Myocyte (in vitro differentiated cells): ENCODE measurements around the gene PADI6. TPM values are rescaled to one million over a fixed set of nuclear protein-coding genes. Genes with fewer than 3 reads are reported as not detected.
A peak's percentile ranks its signal among the peaks of the same experiment; 100 is the strongest.
"Not testable (repeated sequence)": the region's sequence is repeated elsewhere in the genome, so short reads cannot be mapped to it uniquely, and the experiment has no call there.

Experiments used
- DNase-seq: peaks from one replicate; pipeline ENCODE4 v3.0.0-alpha.2; 2012; ENCODE audit warnings: low read depth
- total RNA-seq: library from RNA; depleted of rRNA; stranded (reverse); fragments of >200 nt; gene quantifications from 2 replicates; pipeline ENCODE4 v1.2.3, GENCODE V29; 2014

PADI6 gene
- total RNA-seq, 1 donor from 2014 or later, result not detected

DNA sequence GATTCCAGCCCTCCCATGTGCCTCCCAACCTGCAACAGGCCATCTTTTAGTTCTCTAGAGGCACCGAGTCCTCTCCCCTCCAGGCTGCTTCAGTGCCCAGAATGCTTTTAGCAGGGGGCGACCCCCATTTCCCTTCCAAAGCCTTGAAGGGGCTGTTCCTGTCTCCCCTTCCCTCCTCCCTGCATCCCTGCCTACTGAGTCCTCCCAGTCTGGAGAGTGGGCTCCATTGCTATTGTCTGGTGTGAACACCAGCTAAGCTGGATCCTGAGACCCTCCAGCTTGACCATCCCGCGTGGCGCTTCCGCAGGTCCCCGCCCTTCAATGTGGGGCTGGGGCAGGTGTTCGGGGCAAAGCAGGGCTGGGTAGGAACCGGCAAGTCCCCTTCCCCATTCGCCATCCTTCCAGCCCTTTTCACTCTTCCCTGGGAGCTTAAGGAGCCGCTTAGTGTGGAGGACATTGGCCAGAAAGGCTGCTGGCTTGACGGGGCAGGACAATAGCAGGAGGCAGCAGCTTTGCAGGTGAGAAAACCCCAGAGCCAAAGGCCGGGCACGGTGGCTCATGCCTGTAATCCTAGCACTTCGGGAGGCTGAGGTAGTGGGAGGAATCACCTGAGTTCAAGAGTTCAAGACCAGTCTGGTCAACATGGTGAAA lies 32.2 kb downstream of the PADI6 start:
- no peak for DNase-seq

DNA sequence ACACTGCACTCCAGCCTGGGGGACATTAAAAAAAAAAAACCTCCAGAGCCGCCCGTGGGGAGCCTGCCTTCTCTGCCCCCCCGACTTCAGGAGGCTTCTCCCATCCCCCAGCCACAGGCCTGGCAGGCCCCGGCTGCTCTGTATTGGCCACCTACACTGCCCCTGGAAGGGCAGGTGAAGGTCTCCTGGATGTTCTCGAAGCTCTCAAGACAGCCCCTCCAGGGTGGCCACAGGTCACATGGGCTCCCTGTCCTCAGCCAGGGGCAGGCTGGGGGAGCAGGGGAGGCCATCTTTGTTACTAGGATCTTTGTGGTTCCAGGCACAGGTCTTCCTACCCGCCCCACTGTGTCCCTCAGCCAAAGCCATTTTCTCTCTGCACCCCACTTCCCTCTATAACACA lies 32.8 kb downstream of the PADI6 start:
- no peak for DNase-seq

DNA sequence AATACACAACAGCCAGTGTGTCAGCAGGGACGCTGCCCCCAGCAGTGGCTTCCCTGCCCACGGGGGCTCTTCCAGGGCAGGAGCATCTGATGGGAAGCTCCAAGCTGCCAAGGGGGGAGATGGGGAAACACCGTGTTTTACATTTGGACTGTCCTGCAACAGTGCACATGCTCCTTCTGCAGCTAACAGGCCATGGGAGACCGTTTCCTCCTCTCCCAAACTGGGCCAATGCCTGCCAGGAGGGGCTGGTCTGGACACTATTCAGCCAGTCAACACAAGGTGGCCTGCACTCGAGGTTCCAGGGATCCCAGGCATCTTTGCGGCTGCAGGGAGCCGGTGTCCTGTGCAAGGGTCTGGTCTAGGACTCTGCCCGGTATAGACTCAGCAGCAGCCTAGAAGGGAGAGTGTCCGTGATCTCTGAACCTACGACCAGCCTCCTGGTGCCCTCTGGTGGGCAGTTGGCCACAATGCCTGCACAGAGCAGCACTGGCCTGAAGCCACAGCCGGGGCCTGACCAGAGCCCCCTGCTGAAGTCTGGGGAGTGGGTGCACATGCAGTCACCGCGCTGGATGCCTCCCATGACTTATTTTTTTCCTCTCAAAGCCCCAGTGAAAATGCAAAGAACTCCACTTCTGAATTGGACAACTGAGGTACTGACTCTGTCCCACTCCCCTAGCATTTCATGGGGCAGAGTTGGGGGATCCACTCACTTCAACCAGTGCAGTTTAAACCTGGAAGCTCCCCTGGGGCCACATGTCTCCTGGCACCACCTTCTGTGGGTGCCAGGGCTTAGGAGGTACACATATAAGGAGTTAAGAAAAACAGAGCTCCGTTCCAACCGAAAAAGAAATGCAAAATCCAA lies 34.1 kb downstream of the PADI6 start:
- DNase-seq, result peak; percentile 63

DNA sequence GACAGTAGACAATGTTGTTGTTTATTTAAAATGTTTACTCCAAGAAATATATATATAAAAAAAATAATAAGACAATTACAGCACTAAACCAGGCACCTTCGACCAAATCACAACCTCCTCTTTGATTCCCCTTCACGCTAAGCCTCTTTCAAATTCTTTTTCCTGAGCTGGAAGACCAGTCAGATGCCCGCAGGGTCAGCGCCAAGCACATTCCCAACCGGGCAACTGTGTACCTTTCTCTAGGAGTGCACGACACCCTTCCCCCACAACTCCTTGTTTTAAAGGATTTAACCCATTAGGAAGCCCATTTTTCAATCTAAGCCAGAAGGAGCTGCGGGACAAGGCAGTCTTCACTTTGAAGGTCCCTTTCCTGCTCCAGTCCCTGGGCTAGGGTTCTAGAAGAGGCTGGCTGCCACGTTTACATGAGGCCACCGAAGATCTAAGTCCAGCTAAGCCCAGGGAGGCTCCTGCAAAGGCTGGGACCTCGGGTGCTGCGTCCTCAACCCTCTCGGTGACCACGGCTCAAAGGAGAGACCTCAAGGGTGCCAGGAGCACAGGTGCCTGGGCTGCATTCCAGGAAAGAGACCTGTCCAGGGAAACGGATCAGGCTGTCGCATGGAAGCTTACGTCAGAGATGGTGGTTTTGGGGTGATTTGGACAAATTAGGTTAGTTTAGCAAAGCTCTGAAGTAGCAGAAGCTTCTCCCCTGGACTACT lies 34.9 kb downstream of the PADI6 start:
- not testable (repeated sequence) for DNase-seq

DNA sequence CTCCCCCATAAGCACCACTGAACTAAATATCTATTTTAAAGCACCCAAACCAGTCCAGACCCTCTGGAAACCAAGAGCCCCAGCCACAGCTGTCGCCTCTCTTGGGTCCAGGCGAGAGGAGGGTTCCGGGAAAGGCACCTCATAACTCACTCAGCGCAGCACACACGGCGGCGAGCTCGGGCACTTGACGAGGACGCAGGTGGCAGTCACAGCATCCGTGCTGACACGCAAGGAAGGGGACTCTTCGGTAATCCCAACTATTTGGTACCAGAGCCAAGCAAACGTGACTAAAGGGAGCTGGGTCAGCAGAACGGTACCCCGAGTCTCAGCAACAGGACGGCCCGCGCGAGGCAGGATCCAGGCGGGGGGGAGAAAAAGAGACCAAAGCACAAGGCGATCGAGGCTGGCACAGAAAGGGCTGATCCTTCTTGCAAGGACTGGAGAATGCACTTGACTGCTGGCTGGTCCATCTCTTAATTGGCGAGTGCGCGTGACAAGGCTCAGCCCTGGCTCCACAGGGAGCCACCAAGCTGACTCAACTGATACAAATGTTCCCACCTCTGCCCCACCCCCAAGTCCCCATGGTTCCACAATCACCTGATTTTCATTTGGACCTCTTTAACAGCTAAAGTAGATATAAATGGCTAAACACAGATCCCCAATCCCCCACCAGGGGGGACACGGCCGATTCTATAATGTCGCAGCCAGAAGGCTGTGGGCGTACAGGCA lies 36.0 kb downstream of the PADI6 start:
- DNase-seq, result not testable (repeated sequence)

DNA sequence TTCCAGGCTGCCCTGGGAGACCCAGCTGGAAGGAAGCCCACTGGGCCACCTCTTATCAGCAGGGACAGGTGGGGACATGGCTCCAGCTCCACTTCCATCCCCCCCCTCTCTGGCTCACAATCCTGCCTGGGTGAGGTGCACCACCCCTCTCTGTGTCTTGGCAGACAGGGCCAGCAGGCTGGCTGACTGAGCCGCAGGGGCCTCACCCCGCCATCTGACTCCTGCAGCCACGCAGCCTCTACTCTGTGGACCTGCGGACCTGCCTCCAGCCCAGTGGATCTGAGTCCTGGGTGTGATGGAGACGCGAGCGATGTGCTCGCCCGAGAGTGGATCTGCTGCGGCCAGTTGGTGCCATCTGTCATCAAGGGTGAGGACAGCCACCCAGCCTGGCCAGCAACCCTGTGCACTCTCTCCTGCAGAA lies 37.4 kb downstream of the PADI6 start:
- DNase-seq, result no peak

DNA sequence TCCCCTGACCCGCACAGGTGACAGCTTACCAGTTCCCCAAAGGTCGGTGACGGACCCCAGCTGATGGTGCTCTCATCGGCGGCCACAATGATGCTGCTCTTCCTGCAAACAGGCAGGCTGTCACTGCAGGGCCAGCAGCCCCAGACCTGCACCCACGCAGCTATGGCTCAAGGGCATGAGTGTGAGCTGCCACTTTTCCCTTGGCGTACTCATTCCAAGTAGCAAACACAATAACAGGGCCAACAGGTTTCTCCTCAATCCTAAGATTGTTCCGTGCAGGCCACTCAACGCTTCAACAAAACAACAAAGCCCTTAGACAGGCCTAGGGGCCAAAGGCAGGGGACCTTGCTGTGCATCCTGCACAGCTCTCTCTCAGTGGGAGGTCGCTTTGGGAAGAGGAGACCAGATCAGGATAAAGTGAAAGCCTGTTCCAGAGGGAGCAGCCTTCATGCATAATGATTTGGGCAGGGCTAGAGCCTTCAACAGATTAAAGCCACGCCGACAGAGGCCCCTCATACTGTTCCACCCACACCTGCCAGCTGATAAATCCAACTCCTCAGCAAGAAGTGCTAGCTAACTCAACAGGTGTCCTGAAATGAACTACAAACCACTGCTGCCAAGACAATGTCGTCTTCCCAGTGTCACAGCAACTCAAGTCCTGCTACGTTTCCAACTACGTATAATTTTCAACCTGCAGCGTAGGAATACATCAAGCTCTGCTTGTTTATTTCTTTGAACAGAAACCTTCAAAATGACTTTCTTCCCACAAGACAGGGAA lies 40.3 kb downstream of the PADI6 start:
- DNase-seq, result peak; percentile 9

DNA sequence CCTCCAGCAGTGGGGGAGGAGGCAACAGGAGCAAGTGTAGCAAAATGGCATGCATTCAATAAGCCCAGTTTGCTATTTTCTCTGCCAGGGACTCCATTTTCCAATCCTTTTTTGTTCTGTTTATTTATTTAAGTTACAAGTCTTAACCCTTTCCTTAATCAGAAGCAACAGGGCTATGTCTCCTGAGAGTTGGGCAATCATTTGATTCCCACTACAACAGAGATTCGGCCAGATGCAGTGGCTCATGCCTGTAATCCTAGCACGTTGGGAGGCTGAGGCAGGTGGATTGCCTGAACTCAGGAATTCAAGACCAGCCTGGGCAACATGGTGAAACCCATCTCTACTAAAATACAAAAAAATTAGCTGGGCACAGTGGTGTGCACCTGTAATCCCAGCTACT lies 42.0 kb downstream of the PADI6 start:
- DNase-seq, result no peak

DNA sequence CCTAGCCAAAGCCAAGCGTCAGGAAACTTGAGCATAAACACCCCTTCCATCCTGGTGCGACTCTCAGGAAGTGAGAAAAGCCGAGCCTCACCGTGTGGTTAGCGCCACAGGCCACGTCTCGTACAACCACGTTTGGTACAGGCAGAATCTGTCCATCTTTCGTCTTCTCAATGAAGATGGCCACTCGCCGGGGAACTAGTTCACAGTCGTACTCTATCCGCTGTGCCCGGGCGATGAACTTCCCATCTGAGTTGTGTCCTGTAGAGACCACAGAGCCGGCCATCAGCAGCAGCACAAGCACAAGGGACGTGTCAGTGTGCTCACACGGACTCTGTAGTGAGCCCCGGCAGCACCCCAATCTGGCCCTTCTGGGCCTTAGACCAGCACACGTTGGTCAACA lies 44.4 kb downstream of the PADI6 start:
- DNase-seq, result no peak

DNA sequence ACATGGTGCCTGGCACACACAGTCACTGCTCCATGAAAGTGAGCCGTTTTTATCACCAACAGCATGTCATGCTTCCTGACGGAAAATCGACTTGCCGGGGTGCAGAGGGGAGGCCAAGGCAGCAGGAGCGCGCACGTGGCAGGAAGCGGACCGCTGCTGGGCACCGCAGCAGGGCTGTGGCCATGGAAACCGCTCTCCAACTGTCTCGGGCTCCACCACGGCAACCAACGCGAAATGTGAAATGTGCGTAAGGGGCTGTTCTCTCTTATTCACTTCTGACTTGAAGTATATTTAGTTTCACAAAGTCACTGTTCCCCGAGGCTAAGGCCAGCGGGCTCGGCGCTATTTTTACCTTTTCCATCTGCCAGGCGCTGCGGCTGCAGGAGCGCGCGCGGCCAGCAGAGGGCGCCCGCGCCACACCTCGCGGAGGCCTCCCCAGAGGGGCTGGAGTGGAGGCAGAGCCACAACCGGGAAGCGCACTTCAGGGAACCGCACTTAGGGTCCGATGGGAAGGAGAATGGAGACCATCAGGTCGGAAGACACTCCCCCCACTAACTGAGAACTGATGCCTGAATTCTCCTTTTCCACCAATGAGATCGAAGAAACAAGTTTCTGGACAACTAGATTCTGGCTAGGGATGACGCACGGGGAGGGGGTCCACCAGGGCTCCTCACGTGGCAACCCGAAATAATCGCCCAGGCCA lies 47.8 kb downstream of the PADI6 start:
- DNase-seq, result peak; percentile 57

DNA sequence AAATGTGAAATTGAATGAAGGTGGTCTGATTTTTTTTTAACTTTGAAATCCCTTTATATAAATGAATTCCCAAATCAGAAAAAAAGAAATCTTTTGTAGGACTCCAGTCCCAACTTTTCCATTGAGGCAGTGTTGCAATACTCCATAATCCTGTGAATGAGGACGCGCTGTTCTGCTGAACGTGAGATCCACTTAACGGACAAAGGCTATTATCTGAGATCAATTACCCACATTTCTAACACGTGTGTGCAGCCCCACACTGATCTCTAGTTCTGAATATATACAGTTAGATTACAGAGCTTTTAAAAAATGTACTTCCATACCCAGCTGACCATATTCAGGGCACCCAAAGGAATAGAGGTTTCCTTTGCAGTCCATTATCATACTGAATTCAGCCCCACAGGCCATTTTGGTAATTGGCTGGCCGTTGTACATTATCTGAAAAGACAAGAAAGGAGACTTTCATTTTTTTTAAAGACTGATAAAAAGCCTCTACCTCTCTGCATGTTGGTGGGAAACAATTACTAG lies 48.5 kb downstream of the PADI6 start:
- DNase-seq, result no peak

DNA sequence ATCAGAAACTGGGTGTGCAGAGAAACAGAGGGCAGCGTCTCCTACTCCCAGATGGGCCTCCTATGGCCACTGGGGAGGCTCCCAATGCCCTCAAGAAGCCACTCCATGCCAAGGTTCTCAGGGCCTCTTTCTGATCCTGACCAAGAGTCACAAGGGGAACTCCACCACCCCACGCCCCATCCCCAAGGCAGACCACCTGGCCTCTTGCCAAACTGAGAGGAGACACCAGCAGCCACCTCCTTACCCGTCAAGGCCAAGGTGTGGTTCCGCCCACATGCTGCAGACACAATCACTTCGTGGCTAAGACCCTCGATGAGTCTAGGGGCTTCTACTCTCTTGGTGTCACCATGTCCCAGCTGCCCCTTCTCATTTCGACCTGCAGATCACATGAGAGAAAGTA lies 50.5 kb downstream of the PADI6 start:
- DNase-seq, result no peak

DNA sequence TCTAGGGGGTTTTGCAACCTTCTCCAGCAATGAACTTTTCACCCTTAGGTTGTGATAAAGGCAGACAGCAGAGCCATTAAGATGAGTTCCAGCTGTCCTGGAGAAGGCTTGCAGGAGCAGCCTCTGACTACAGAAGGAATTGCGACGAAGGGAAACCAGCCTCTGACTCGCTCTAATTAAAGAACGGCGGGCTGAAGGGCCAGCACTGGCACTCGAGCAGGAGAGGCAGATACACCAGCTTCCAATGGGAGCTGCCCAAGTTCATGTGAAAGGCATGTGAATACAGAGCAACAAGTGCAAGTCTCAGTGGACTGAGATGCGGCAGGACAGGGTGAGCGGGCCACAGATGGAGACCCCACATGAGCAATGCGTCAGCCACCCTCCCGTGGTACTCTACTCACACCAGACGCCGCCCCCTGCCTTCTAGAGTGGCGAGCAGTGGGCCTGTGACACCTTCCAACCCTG lies 51.8 kb downstream of the PADI6 start:
- DNase-seq, result no peak

DNA sequence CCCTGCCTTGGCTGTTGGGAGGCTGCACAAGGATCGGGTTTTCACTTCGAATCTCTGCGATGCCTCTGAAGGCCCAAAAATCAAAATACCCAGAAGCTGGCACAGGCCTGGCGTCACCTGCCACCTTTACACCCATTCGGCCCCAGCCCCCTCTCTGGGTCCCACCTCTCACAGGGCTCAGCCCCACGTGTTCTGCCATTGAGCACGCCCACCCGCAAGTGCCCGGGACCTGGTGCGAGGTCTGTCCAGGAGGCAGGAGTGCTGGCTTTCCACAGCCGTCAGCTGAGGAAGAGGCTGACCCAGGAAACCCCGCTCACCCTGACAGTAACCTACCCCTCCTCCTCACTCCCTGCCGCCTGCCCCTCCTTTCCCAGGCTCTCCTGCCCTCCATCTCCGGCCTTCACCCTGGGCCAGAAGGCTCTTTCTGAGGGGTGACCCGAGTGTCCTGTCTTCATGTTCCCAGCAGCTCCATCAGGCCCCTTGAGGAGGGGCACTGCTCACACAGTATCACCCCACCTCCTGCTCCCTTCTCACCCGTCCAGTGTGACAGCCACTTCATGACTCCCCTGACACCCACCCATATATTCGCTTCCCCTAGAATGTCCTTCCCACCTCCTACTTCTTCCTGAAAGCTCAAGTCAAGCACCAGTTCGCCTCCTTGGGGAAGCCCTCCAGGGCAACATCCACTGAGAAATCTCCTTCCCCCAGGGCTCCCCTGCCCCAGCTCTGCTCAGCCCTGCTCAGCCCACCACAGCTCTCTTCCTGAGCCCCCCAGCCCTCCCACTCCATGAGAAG lies 54.0 kb downstream of the PADI6 start:
- no peak for DNase-seq

DNA sequence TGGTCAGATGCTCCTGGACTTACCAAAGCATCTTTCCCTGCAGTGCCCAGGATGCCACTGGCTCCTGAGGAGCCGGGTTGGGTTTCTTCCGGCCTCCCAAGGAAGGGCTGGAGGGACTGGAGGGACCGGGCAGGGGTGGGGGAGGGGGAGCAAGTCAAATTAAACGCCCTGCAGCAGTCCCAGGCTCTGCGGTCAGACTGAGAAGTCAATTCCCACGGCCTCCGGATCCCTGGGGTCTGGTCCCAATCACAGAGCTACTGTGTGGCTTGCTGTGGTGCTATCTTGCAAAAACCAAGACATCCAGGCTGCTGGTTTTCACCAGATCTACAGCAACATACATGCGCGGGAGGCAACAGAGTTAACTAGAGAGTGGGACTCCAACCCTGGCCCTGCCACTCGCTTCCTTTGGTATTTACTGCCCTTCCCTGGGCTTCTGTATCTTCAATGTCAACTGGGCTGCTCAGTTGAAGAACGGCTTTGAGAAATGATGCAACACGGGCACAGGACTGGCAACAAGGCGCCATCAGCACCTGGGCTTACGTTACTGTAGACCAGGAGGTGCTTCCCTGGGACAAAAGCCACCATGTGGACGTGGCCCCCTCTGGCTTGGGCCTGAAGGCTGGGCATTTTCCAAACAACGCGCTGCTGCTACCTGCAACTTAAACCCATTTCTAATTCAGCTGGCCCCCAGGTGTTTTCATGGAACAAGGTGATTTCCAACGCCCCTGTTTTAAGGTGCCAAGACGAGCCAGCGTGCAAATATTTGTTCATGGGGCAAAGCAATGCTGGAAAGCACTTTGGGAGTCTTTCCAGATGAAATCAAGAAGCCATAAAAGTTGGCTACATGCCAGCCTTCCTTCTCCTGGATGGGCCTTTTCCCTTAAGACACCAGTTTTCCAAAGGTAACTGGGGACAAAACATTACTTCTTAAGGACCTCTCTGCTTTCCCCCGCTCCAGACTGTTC lies 56.0 kb downstream of the PADI6 start:
- DNase-seq, result no peak

DNA sequence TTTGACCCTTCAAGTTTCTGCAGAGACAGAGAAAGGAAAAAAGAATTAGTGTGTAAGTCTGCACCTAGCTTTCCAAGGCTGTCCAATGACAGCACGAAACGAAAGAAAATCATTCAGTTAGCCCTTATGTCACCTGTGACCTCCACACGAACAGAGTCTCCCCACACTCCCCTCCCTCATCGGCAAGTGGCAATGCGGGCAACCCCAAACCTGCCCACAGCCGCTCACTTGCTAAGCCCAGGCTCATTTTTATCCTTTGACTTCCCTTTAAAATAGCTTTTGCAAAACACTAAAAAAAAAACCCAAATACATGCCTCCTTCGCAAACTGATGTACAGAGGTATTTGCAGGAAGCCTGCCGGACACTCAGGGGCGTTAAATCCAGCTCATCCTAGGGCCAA lies 57.2 kb downstream of the PADI6 start:
- no peak for DNase-seq

DNA sequence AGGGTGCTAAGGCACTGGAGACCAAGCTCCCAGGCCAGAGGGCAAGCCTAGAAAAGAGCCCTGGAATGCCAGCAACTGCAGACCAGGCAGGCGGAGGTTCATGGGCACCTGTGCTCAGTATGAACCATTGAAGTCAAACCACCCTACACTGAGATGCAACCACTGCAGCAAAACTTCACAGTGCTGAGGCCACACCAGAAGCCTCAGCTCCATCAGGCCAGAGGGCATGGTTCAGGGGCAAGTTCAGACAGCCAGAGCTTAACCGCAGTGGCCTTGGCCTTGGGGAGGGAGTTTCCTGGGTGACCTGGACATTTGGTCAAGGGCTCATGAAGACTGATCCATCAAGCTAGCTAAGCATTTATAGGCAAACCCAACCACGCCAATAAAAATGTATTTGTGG lies 60.4 kb downstream of the PADI6 start:
- no peak for DNase-seq

DNA sequence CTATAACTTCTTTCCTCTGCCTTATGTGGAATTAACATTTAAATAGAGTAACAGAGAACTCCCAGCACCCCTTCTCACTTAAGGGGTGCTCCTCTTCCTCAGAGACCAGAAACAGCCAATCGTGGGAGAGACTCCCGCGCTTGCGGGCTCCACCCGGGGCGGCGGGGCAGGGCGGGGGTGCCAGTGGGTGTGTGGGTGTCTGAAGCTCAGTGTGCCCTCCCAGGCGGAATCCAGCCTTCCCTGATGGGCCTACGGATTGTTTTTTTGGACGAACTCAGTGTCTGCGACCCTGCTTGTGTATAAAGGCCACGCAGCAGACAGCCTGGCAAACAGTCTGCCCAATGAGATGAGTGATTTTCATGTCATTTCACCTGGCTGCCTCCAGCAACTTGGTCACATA lies 61.3 kb downstream of the PADI6 start:
- no peak for DNase-seq
